Measurements from ENCODE around the gene SPTSSB.
A peak's percentile ranks its signal among the peaks of the same experiment; 100 is the strongest.

SPTSSB gene, protein sequence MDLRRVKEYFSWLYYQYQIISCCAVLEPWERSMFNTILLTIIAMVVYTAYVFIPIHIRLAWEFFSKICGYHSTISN

DNA sequence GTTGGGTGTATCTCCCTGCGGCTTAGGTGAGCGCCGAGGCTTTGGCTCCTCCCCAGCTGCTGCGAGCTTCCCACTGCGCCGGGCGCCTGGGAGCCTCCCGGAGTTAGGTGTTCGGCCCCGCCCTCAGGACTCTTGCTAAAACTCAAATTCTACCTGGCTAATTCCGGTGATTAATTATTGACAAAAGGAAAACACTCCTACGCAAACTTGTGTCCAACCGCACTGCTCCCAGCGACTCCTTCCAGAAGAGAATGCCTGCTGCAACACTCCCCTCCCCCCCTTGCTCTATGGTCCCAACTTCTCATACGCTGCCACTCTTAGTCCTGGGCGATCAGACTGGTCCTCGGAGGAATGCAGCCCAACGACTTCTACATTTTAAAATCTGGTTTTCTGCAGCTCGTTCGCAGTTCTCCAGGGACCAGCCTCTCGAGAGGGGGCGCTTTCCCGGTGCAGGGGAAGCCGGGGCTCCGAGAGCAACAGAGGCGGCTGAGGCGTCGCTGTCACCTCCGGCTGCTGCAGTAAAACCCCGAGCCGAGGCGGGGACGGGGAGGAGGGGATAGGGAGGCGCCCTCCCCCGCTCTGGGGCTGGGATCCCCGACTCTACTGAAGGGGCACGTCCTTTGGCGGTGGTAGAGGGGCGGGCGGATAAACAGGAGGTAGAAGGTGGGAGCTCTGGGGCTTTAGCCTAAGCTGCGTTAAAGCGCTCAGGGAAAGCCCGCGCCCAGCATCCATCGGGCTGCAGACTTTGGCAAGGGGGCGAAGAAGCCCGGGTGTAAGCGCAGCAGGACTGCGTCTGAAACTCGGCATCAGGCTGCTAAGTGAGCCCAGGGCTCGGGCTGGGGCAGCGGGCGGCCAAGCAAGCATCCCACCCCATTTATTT lies at the start of gene SPTSSB:
TSS of gene SPTSSB (minus strand) at position 77 of the 880 bp plus-strand sequence. CDS start 25,194 bp downstream, outside the sequence.
- H3K9me3 ChIP-seq (ENCODE audit: control insufficient read depth, insufficient read depth, low read length), result no peaks in the 10 kb centered on the region
- no peaks in the 10 kb centered on the region; the same call in 1 of the 2 replicates for H3K4me1 ChIP-seq (ENCODE audit: insufficient read depth, low read length)
- peak within 1 kb of the TSS; percentile 61 for H3K9ac ChIP-seq (ENCODE audit: low read depth, low read length)
- H3K36me3 ChIP-seq (ENCODE audit: insufficient read depth, low read length), result no peaks in the 10 kb centered on the region

DNA sequence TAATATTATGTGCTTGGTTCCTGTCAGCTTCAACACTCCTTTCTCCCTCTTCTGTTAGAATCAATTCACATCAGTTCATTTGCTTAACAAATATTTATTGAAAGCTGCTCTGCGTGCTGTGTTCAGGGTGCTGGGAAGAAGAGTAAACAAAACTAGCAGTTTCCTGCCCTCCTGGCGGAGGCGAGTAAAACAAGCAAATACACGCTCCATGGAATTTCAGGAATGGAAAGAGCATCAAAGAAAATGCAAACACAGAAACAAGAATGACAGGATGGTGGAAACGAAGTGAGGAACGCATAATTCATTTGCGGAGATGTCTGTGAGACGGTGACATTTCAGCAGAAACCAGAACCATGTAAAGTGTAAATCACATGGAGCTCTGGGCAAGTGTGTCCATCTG lies 49.4 kb upstream of the SPTSSB start:
- H3K9me3 ChIP-seq (ENCODE audit: control insufficient read depth, insufficient read depth, low read length), result peaks cover 2% of the 10 kb centered on the region; the same call in 1 of the 2 replicates
- H3K4me1 ChIP-seq (ENCODE audit: insufficient read depth, low read length), result peaks cover 31% of the 10 kb centered on the region
- no peaks in the 10 kb centered on the region for H3K36me3 ChIP-seq (ENCODE audit: insufficient read depth, low read length)
- no peak overlapping the region; the same call in 1 of the 2 replicates for H3K9ac ChIP-seq (ENCODE audit: low read depth, low read length)

DNA sequence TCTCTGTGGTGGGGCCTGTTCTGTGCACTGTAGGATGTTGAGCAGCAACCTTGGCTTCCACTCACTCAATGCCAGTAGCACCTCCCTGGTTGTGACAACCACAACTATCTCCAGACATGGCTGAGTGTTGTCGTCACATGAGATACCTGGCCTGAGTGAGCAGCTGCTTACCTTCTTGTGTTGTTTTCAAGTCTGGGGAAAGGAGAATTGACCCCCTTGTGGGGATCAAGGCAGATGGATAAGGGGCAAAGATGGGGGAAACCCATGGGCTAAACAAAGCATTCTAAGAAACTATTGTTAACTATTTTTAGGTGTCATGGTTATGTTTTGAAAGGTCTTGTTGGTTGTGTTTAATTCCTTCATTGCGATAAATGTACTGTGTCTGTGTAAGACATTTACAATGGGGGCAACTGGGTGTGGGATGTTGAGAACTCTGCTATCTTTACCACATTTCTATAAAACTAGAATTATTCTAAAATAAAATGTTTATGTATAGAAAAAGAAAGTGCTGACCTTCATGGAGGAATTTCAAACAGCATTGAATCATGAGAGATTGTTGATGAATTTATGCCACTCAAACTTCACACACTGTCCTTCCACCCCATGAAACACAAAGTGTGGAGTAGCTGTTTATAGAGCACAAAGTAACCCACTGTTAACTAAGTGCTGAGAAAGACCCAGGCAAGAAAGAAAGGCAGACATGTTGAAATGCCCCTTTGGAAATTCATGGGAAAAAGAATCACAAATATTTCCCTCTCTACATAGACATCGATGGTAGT lies 48.4 kb upstream of the SPTSSB start:
- Histone ChIP-seq H3K4me1 (ENCODE audit: insufficient read depth, low read length) (peaks cover 31% of the 10 kb centered on the region), H3K9me3 (ENCODE audit: control insufficient read depth, insufficient read depth, low read length) (peaks cover 2% of the 10 kb centered on the region; the same call in 1 of the 2 replicates), H3K36me3 (ENCODE audit: insufficient read depth, low read length) (no peaks in the 10 kb centered on the region), H3K9ac (ENCODE audit: low read depth, low read length) (no peak overlapping the region)

DNA sequence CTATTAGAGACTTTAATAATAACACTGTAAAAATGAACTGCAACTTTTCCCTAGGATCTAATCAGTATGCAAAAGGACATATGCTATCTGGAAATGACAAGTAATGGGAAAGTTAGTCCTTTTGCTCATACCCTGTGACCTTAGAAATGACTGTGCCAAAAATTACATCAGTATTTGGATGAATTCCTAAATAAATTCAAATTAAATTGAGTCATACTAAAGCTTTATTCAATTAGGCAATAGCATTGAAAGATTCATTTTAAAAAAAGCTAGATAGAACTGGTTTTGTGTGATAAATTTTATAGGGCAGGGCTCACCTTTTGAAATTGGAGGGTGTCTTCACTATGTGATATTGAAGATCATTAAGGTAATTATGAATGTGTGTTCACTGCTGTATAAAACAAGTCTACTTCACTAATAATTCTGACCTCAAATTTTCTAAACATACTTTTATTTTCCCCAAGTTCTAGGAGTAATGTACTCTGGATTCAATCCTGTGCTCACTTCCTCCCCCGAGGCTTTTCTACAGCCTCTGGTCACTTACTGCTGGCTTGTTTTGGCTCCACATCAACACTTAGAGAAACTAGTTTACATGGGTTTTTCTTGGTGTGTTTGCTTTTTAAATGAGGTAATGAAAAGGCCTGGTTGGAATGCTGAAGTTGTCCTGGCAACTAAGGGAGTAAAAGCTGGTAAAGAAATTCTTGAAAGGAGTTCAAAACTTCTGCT lies 44.4 kb upstream of the SPTSSB start:
- Histone ChIP-seq H3K9ac (ENCODE audit: low read depth, low read length) (no peak overlapping the region), H3K4me1 (ENCODE audit: insufficient read depth, low read length) (peaks cover 17% of the 10 kb centered on the region; the same call in 1 of the 2 replicates), H3K9me3 (ENCODE audit: control insufficient read depth, insufficient read depth, low read length) (peaks cover 2% of the 10 kb centered on the region; the same call in 1 of the 2 replicates), H3K36me3 (ENCODE audit: insufficient read depth, low read length) (no peaks in the 10 kb centered on the region)

DNA sequence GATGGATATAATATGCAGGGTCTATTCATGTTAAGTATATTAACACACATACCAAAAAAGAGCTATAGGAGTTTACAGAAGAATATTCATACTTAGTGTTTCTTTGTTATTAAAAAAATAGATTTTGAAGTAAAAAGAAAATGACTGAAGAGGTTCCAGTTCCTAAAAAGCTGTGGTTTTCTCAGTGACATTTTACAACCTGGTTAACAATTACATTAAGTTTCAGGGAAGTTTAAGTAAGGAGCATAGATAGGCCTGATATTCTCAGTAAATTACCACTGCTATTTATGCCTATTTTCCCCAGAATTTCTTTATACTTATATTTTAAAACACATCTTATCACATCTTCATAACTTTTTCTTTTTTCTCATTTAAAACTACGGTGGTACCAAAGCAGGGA lies 43.6 kb upstream of the SPTSSB start:
- no peak overlapping the region for H3K9ac ChIP-seq (ENCODE audit: low read depth, low read length)
- H3K4me1 ChIP-seq (ENCODE audit: insufficient read depth, low read length), result peaks cover 15% of the 10 kb centered on the region; the same call in 1 of the 2 replicates
- peaks cover 2% of the 10 kb centered on the region; the same call in 1 of the 2 replicates for H3K9me3 ChIP-seq (ENCODE audit: control insufficient read depth, insufficient read depth, low read length)
- H3K36me3 ChIP-seq (ENCODE audit: insufficient read depth, low read length), result no peaks in the 10 kb centered on the region

DNA sequence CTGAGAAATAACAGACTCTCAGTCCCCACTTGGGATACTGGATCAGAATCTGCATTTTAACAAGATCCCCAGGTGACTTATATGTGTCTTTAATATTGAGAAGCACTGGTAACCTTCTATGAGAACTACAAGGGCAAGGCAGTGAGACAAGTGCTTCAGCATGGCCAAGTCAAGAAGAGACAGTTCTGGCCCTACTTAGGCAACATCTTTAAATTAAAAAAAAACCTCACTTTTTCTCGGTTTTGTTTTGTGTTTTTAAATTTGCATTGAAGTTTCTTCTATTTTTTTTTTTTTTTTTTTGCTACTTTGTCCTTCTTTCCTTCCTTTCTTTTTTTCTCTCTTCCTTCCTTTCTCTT lies 42.5 kb upstream of the SPTSSB start:
- no peak overlapping the region for H3K9ac ChIP-seq (ENCODE audit: low read depth, low read length)
- 0 out of 2 replicates have a peak, but pooled peaks cover 2% of the 10 kb centered on the region for H3K9me3 ChIP-seq (ENCODE audit: control insufficient read depth, insufficient read depth, low read length)
- H3K4me1 ChIP-seq (ENCODE audit: insufficient read depth, low read length), result peaks cover 13% of the 10 kb centered on the region; the same call in 1 of the 2 replicates
- no peaks in the 10 kb centered on the region for H3K36me3 ChIP-seq (ENCODE audit: insufficient read depth, low read length)

DNA sequence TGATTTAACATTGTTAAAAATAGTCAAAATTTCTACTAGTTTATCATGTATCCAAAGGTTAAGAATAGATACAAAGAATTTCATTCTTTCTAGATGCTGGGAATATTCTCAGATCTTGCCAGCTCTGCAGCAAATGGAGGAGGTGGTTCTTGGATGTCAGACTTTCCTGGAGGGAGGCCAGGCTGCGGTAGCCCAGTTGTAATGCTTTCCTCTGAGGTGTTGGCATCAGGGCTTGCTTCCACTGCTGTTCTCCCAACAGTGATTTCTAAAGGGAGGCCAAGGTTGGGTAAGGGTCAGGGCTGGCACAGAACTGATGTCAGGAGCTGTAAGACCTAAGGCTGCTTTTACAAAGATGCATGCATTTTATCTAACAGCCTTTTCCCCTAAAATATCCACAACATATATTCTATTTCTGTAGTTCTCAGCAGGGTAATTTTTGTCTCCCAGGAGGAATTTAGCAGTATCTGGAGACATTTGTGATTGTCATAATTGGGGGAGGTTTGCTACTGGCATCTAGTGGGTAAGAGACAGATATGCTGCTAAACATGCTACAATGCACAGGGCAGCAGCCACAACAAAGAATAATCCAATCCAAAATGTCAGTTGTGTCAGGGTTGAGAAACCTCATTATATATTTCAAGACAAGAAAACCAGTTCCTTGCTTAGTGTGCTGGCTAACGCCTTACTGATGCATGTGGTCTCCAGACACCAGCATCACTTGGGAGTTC lies 42.0 kb upstream of the SPTSSB start:
- peaks cover 13% of the 10 kb centered on the region; the same call in 1 of the 2 replicates for H3K4me1 ChIP-seq (ENCODE audit: insufficient read depth, low read length)
- H3K9me3 ChIP-seq (ENCODE audit: control insufficient read depth, insufficient read depth, low read length), result 0 out of 2 replicates have a peak, but pooled peaks cover 2% of the 10 kb centered on the region
- H3K9ac ChIP-seq (ENCODE audit: low read depth, low read length), result no peak overlapping the region

GRCh38 chr3:161412123-161412522 lies 40.8 kb upstream of the SPTSSB start:
- Histone ChIP-seq H3K9me3 (ENCODE audit: control insufficient read depth, insufficient read depth, low read length) (0 out of 2 replicates have a peak, but pooled peaks cover 2% of the 10 kb centered on the region), H3K4me1 (ENCODE audit: insufficient read depth, low read length) (peaks cover 13% of the 10 kb centered on the region; the same call in 1 of the 2 replicates), H3K9ac (ENCODE audit: low read depth, low read length) (no peak overlapping the region)

More for the DNA sequence above, 42.0 kb upstream of the SPTSSB start:
- H3K36me3 ChIP-seq (ENCODE audit: insufficient read depth, low read length), result no peaks in the 10 kb centered on the region

DNA sequence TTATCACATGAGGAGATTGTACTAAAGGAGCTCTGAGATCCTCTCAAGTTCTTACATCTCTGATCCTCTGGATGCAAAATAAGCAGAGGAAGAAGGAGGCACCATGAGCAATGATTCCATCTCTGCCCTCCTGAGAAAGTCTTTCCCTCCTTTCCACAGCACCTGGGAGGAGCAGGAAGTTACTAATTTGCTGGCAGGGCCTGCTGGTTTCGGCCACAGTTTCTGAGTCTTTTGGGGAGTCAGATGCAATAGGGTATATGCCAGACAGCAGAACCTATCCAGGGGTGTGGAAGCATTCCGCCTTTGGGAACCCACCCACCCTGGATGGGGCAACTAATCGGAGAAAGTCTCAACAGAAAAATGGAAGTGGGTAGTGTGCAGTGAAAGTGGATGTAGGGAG lies 38.5 kb upstream of the SPTSSB start:
- Histone ChIP-seq H3K4me1 (ENCODE audit: insufficient read depth, low read length) (peaks cover 6% of the 10 kb centered on the region; the same call in 1 of the 2 replicates), H3K9ac (ENCODE audit: low read depth, low read length) (no peak overlapping the region), H3K9me3 (ENCODE audit: control insufficient read depth, insufficient read depth, low read length) (no peaks in the 10 kb centered on the region)

More at GRCh38 chr3:161412123-161412522, 40.8 kb upstream of the SPTSSB start:
- no peaks in the 10 kb centered on the region for H3K36me3 ChIP-seq (ENCODE audit: insufficient read depth, low read length)

GRCh38 chr3:161409069-161409468 lies 37.8 kb upstream of the SPTSSB start:
- H3K9ac ChIP-seq (ENCODE audit: low read depth, low read length), result no peak overlapping the region
- H3K36me3 ChIP-seq (ENCODE audit: insufficient read depth, low read length), result no peaks in the 10 kb centered on the region
- H3K9me3 ChIP-seq (ENCODE audit: control insufficient read depth, insufficient read depth, low read length), result no peaks in the 10 kb centered on the region
- peaks cover 6% of the 10 kb centered on the region; the same call in 1 of the 2 replicates for H3K4me1 ChIP-seq (ENCODE audit: insufficient read depth, low read length)

More for the DNA sequence above, 38.5 kb upstream of the SPTSSB start:
- H3K36me3 ChIP-seq (ENCODE audit: insufficient read depth, low read length), result no peaks in the 10 kb centered on the region

DNA sequence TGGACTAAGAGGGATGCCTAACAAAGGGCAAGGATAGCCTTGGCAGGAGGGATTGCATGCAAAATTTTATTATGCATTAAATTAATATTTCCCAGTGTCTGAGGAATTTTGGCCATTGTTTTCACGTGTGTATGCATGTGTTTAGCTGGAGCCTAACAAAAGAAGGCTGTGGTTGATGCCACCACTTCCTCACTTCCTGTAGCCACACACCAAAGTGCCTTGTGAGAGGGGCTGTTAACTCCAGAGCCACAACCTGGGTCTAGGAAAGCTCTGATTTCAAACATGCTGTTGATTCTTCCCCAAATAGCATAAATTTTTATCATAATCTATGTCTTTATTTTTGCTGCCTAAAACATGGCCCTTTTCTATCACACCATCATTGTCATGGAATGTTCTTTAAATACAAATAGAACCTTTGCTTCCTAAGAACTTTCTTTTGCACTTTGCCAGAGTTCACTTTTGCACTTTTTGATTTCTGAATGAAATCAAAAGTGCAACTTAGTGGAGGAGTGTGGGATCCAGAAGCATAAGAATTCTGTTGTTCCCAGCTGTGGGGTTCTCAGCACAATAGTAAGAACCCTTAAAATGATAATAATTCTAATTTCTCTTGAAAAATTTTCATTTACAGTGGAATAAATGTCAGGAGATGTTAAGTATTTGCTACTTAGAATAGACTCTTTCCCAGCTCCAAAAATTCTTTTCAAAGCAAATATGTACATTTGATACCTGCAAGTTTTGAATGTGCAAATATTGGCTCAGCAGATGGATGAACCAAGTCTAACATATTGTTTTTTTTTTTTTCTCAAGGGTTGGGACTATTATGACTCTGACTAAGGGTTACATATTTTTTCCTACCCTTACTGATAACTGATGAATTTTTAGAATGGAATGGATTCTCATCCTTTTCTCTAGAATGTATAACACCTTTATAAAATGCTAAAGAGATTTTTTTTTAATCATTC lies 35.6 kb upstream of the SPTSSB start:
- Histone ChIP-seq H3K9me3 (ENCODE audit: control insufficient read depth, insufficient read depth, low read length) (no peaks in the 10 kb centered on the region), H3K4me1 (ENCODE audit: insufficient read depth, low read length) (peaks cover 6% of the 10 kb centered on the region; the same call in 1 of the 2 replicates), H3K36me3 (ENCODE audit: insufficient read depth, low read length) (no peaks in the 10 kb centered on the region), H3K9ac (ENCODE audit: low read depth, low read length) (no peak overlapping the region)

DNA sequence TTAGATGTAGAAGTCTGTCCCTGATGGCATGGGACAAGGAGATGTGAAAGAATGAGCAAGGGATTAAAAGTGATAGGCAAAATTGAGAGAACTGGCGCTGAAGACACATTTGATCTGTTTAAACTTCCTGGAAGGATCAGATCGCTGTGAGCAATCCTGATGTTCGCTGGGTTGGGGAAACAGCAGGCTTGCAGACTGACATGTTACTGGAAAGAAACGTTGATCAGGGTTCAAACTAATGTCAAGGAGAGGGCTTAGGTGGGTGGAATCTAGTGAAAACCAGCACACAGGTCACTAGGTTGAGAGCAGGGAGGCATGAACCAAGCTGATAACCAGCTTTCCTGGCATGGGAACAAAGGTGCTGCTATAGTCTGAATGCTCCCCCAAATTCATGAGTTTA lies 34.5 kb upstream of the SPTSSB start:
- H3K9ac ChIP-seq (ENCODE audit: low read depth, low read length), result no peak overlapping the region
- H3K36me3 ChIP-seq (ENCODE audit: insufficient read depth, low read length), result no peaks in the 10 kb centered on the region
- no peaks in the 10 kb centered on the region for H3K9me3 ChIP-seq (ENCODE audit: control insufficient read depth, insufficient read depth, low read length)
- H3K4me1 ChIP-seq (ENCODE audit: insufficient read depth, low read length), result peaks cover 6% of the 10 kb centered on the region; the same call in 1 of the 2 replicates

Data from ES-I3 (cell line).